CD14-positive monocyte (primary cell): ENCODE data around the gene TTLL11. TPM values are rescaled to one million over a fixed set of nuclear protein-coding genes. Genes with fewer than 3 reads are reported as not detected.

ENCODE experiments used
- DNase-seq, 3 donors: peaks; one replicate each; pipeline ENCODE4 v3.0.0-alpha.2; 2011 to 2022
- H2AFZ ChIP-seq: 2 replicates; pipeline ENCODE4 v1.6.0; 2012; ENCODE audit warnings: mild to moderate bottlenecking, low read depth, low read length, inconsistent platforms; ENCODE audit not compliant: insufficient read depth, poor library complexity, severe bottlenecking
- H3K27ac ChIP-seq, 2 donors: 1 replicate in 1 of 2; 2 replicates in 1 of 2; pipeline ENCODE4 v1.5.1; 2012 to 2013; ENCODE audit warnings: low read length in 2 of 2, control low read depth in 1 of 2, inconsistent platforms in 1 of 2, low read depth in 1 of 2, mild to moderate bottlenecking in 1 of 2
- H3K27me3 ChIP-seq, 2 donors: one replicate each; pipeline versions ENCODE4 v1.6.0 to v1.6.1; 2011 to 2013; ENCODE audit warnings: low read length in 2 of 2; ENCODE audit not compliant: control insufficient read depth in 2 of 2, insufficient read depth in 2 of 2
- H3K36me3 ChIP-seq, 2 donors: replicated peaks in 1 of 2; 1 replicate in 1 of 2; 2 replicates in 1 of 2; pipeline versions ENCODE4 v1.5.1 to v1.6.1; 2012 to 2013; ENCODE audit warnings: low read length in 2 of 2, control low read depth in 1 of 2, inconsistent platforms in 1 of 2, mild to moderate bottlenecking in 1 of 2; ENCODE audit not compliant: insufficient read depth in 2 of 2, control insufficient read depth in 1 of 2
- H3K4me1 ChIP-seq, 2 donors: 1 replicate in 1 of 2; 2 replicates in 1 of 2; pipeline versions ENCODE4 v1.5.1 to v1.6.1; 2012 to 2013; ENCODE audit warnings: low read length in 2 of 2, control low read depth in 1 of 2, inconsistent platforms in 1 of 2, mild to moderate bottlenecking in 1 of 2, moderate library complexity in 1 of 2; ENCODE audit not compliant: insufficient read depth in 2 of 2, control insufficient read depth in 1 of 2
- H3K4me2 ChIP-seq: replicated peaks from 2 replicates; pipeline ENCODE3; 2012; ENCODE audit warnings: low read length, moderate library complexity, mild to moderate bottlenecking; ENCODE audit not compliant: poor library complexity, severe bottlenecking; ENCODE audit errors: extremely low read depth
- H3K4me3 ChIP-seq, 3 experiments: fragments of 200-600 bp in 1 of 3; sonication (generic) in 1 of 3; replicated peaks in 1 of 3; 1 replicate in 2 of 3; 2 replicates in 1 of 3; pipeline ENCODE4 v1.5.1; 2011 to 2013; ENCODE audit warnings: low read length in 3 of 3, mild to moderate bottlenecking in 3 of 3, control low read depth in 2 of 3, low read depth in 2 of 3, inconsistent platforms in 1 of 3, moderate library complexity in 1 of 3
- H3K79me2 ChIP-seq: 2 replicates; pipeline ENCODE4 v1.6.0; 2012; ENCODE audit warnings: mild to moderate bottlenecking, control low read depth, inconsistent platforms, low read length, moderate library complexity; ENCODE audit not compliant: insufficient read depth
- H3K9ac ChIP-seq: 2 replicates; pipeline ENCODE4 v1.6.0; 2017; ENCODE audit warnings: low read length, mild to moderate bottlenecking; ENCODE audit not compliant: insufficient read depth, poor library complexity, severe bottlenecking
- H3K9me3 ChIP-seq, 2 donors: replicated peaks in 1 of 2; 1 replicate in 1 of 2; 2 replicates in 1 of 2; pipeline versions ENCODE4 v1.5.1 to v1.6.1; 2012 to 2013; ENCODE audit warnings: low read length in 2 of 2, control low read depth in 1 of 2; ENCODE audit not compliant: control insufficient read depth in 1 of 2, insufficient read depth in 1 of 2
- H4K20me1 ChIP-seq: 2 replicates; pipeline ENCODE4 v1.6.0; 2012; ENCODE audit warnings: mild to moderate bottlenecking, low read length, control low read depth, moderate library complexity; ENCODE audit not compliant: insufficient read depth
- H3K27ac Mint-ChIP-seq, 7 donors: one replicate each; pipeline ENCODE4 v1.8.0; 2020; ENCODE audit warnings: mild to moderate bottlenecking in 7 of 7, mixed read lengths in 7 of 7, moderate library complexity in 6 of 7, inconsistent platforms in 2 of 7
- H3K27me3 Mint-ChIP-seq, 3 donors: one replicate each; pipeline ENCODE4 v1.8.0; 2021 to 2022; ENCODE audit warnings: low read depth in 3 of 3, mild to moderate bottlenecking in 3 of 3, mixed read lengths in 3 of 3, moderate library complexity in 3 of 3, inconsistent platforms in 1 of 3
- H3K36me3 Mint-ChIP-seq, 2 donors: one replicate each; pipeline ENCODE4 v1.8.0; 2020; ENCODE audit warnings: mixed read lengths in 2 of 2, inconsistent platforms in 1 of 2, mild to moderate bottlenecking in 1 of 2
- H3K4me1 Mint-ChIP-seq: one replicate; pipeline ENCODE4 v1.8.0; 2020; ENCODE audit warnings: mild to moderate bottlenecking, mixed read lengths
- H3K4me3 Mint-ChIP-seq, 2 donors: one replicate each; pipeline ENCODE4 v1.8.0; 2020; ENCODE audit warnings: mild to moderate bottlenecking in 2 of 2, mixed read lengths in 2 of 2, moderate library complexity in 1 of 2
- H3K9me3 Mint-ChIP-seq, 7 donors: one replicate each; pipeline ENCODE4 v1.8.0; 2020 to 2022; ENCODE audit warnings: mixed read lengths in 7 of 7, mild to moderate bottlenecking in 6 of 7, moderate library complexity in 6 of 7, inconsistent platforms in 2 of 7
- WGBS: methylation state at CpG from one replicate; pipeline ENCODE4 v1.1.5; 2013; ENCODE audit warnings: missing lambda C conversion rate; ENCODE audit not compliant: insufficient coverage; 5-methylcytosine and 5-hydroxymethylcytosine counted together
- intact Hi-C, 2 donors: fragments of 100-400 bp; cut with micrococcal nuclease; formaldehyde crosslinking; loops; one replicate each; pipeline versions ENCODE4 v1.15.0 to v1.15.1; 2023
- polyA plus RNA-seq, 3 donors: library from polyadenylated mRNA; depleted of rRNA in 1 of 3; unstranded in 2 of 3; stranded (reverse) in 1 of 3; fragments of 300-500 nt in 2 of 3; fragments of >200 nt in 1 of 3; fragmentation: Illumina TruSeq in 2 of 3; gene quantifications; 1 replicate in 2 of 3; 2 replicates in 1 of 3; pipeline ENCODE4 v1.2.3, GENCODE V29; 2012 to 2021
- TF ChIP-seq, protein P1 (sequence below): fragments of 200-600 bp; IDR thresholded peaks from one replicate; pipeline ENCODE4 v1.8.0; 2022; ENCODE audit warnings: antibody characterized with exemption, mild to moderate bottlenecking

TTLL11 gene
- polyA plus RNA-seq, 3 donors = 2.9 to 3.5 (median 3.1) TPM

DNA sequence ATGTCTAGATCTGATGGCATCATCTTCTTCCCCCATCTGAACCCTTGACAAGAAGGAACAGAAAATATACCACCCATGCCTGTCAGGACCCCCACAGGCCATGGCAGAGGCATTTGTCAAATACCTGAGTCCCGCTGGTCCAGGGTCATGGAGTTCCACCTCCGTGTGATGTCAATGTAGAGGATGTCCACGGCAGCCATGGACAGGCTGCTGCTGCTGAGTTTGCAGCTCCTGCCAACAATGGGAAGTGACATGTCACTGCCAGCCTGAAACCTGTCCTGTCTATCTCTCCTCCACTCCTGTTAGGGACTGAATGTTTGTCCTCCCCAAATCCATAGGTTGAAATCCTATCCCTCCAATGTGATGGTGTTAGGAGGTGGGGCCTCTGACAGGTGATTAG, 232.9 kb downstream of the TTLL11 start:
- TF ChIP-seq, protein P1, sequence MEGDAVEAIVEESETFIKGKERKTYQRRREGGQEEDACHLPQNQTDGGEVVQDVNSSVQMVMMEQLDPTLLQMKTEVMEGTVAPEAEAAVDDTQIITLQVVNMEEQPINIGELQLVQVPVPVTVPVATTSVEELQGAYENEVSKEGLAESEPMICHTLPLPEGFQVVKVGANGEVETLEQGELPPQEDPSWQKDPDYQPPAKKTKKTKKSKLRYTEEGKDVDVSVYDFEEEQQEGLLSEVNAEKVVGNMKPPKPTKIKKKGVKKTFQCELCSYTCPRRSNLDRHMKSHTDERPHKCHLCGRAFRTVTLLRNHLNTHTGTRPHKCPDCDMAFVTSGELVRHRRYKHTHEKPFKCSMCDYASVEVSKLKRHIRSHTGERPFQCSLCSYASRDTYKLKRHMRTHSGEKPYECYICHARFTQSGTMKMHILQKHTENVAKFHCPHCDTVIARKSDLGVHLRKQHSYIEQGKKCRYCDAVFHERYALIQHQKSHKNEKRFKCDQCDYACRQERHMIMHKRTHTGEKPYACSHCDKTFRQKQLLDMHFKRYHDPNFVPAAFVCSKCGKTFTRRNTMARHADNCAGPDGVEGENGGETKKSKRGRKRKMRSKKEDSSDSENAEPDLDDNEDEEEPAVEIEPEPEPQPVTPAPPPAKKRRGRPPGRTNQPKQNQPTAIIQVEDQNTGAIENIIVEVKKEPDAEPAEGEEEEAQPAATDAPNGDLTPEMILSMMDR = no peak
- no peaks in the 10 kb centered on the region for H3K9me3 Mint-ChIP-seq
- H3K4me3 ChIP-seq = no peak overlapping the region
- H3K27ac Mint-ChIP-seq = no peak overlapping the region
- no peak overlapping the region for H3K4me2 ChIP-seq
- no peak overlapping the region for H3K4me3 Mint-ChIP-seq
- no peaks in the 10 kb centered on the region for H3K27me3 ChIP-seq
- no peak overlapping the region for H3K27ac ChIP-seq
- no peaks in the 10 kb centered on the region for H3K36me3 Mint-ChIP-seq
- H2AFZ ChIP-seq = no peak overlapping the region
- intact Hi-C loops = no loop called here
- peaks cover 0 to 3% (median 0%) of the 10 kb centered on the region in 3 donors for H3K27me3 Mint-ChIP-seq
- H3K4me1 ChIP-seq = no peaks in the 10 kb centered on the region
- DNase-seq = no peak
- H3K36me3 ChIP-seq = no peaks in the 10 kb centered on the region
- H3K79me2 ChIP-seq = no peaks in the 10 kb centered on the region
- no peaks in the 10 kb centered on the region for H3K4me1 Mint-ChIP-seq
- WGBS = 100% methylated on average over 3 of the region's 3 CpGs
- no peaks in the 10 kb centered on the region for H3K9me3 ChIP-seq
- no peaks in the 10 kb centered on the region for H4K20me1 ChIP-seq
- no peak overlapping the region for H3K9ac ChIP-seq

DNA sequence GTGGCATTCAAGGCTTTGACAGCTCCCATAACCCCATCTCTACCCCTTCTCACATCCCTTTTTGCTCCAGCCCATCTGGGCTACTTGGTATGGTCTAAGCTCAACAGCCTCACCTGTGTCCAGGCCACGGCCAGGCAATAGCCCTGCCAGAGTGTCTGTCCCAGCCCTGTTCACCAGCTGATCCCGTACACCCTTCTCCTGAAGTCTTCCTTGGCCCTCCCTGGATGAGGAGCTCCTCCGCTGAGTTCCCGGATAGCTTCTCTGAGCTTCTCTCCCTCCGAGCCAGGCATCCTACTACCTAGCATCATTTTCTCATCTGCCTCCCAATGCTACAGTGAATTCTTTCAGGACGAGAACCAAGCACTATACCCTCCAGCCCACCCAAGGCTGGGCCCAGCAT, 233.5 kb downstream of the TTLL11 start:
- H3K4me2 ChIP-seq = no peak overlapping the region
- WGBS = 70% methylated on average over 4 of the region's 6 CpGs
- no peak for DNase-seq
- no peaks in the 10 kb centered on the region for H4K20me1 ChIP-seq
- H3K27ac Mint-ChIP-seq = no peak overlapping the region
- intact Hi-C loops = no loop called here
- H3K4me3 Mint-ChIP-seq = no peak overlapping the region
- TF ChIP-seq, protein P1 = no peak
- H3K27me3 ChIP-seq = no peaks in the 10 kb centered on the region
- no peaks in the 10 kb centered on the region for H3K9me3 Mint-ChIP-seq
- no peak overlapping the region for H3K9ac ChIP-seq
- H3K4me3 ChIP-seq = no peak overlapping the region
- no peaks in the 10 kb centered on the region for H3K4me1 ChIP-seq
- H3K27me3 Mint-ChIP-seq = peaks cover 0 to 3% (median 0%) of the 10 kb centered on the region in 3 donors
- no peak overlapping the region for H2AFZ ChIP-seq
- no peaks in the 10 kb centered on the region for H3K79me2 ChIP-seq
- H3K4me1 Mint-ChIP-seq = no peaks in the 10 kb centered on the region
- no peaks in the 10 kb centered on the region for H3K36me3 Mint-ChIP-seq
- H3K36me3 ChIP-seq = no peaks in the 10 kb centered on the region
- H3K9me3 ChIP-seq = no peaks in the 10 kb centered on the region
- no peak overlapping the region for H3K27ac ChIP-seq
